Esophagus squamous epithelium (tissue), 5 donors: ENCODE measurements around the gene RNASEH2C. TPM values are rescaled to one million over a fixed set of nuclear protein-coding genes. Genes with fewer than 3 reads are reported as not detected.

Source experiments
- DNase-seq: peaks from one replicate; lab custom pipeline; 2025; lab: John Stamatoyannopoulos, UW
- H3K27ac ChIP-seq, 4 donors: fragments of 200-600 bp; sonication (generic); one replicate each; pipeline ENCODE4 v1.5.1; 2016 to 2019; ENCODE audit warnings: mild to moderate bottlenecking in 1 of 4
- H3K27me3 ChIP-seq, 4 donors: fragments of 200-600 bp; sonication (generic); 1 replicate in 3 of 4; 2 replicates in 1 of 4; pipeline versions ENCODE4 v1.5.1 to v1.6.0; 2017 to 2021; ENCODE audit warnings: antibody characterized with exemption in 1 of 4
- H3K36me3 ChIP-seq, 3 donors: fragments of 200-600 bp; sonication (generic); one replicate each; pipeline ENCODE4 v1.5.1; 2016 to 2019
- H3K4me1 ChIP-seq, 3 donors: fragments of 200-600 bp; sonication (generic); one replicate each; pipeline ENCODE4 v1.5.1; 2017 to 2019
- H3K4me3 ChIP-seq, 4 donors: fragments of 200-600 bp; sonication (generic); 1 replicate in 3 of 4; 2 replicates in 1 of 4; pipeline ENCODE4 v1.5.1; 2016 to 2019; ENCODE audit warnings: mild to moderate bottlenecking in 2 of 4, moderate library complexity in 1 of 4
- H3K9me3 ChIP-seq, 3 donors: fragments of 200-600 bp; sonication (generic); one replicate each; pipeline ENCODE4 v1.5.1; 2016 to 2019
- POLR2A ChIP-seq, 4 donors: fragments of 450-650 bp; IDR thresholded peaks; one replicate each; pipeline ENCODE4 v1.6.1; 2017; ENCODE audit warnings: antibody characterized with exemption in 4 of 4, mild to moderate bottlenecking in 4 of 4, moderate library complexity in 3 of 4
- WGBS, 2 donors: methylation state at CpG; one replicate each; pipeline ENCODE4 v1.1.5; 2018; 5-methylcytosine and 5-hydroxymethylcytosine counted together
- intact Hi-C: fragments of 100-400 bp; cut with DNase I; formaldehyde crosslinking; loops from one replicate; pipeline ENCODE4 v1.15.0; 2022
- total RNA-seq, 4 donors: library from RNA; depleted of rRNA; stranded (reverse); fragments of >200 nt; gene quantifications; one replicate each; pipeline ENCODE4 v1.1.0, GENCODE V29; 2016
- TF ChIP-seq, protein P1 (sequence below), 6 experiments: fragments of 450-650 bp in 4 of 6; fragments of 200-600 bp in 2 of 6; sonication (generic) in 2 of 6; IDR thresholded peaks; one replicate each; pipeline ENCODE4 v1.5.1; 2016 to 2019; ENCODE audit warnings: antibody characterized with exemption in 6 of 6, mild to moderate bottlenecking in 4 of 6, moderate library complexity in 4 of 6
- donor health status: DM: yes; HTN: yes; CAD: no.

The RNASEH2C gene
- total RNA-seq, 4 donors from 2014 or later, result 39.9 to 59.5 (median 50.8) TPM

DNA sequence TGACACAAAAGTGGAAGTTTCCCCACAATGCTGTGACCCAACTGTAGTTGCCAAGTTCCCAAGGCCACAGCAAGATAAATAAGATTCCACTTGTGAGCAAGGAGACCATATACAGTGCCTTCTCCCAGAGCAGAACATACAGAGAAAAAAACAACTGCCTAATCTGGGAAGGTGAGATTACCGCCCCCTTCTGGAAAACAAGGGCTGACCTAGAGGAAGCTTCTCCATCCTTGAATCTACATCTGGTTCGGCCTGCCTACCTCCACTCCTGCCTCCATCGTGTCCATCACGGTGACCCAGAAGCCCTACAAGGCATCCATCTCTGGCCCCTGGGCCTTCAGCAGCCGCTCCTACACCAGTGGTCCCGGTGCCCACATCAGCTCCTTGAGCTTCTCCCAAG is 6.1 kb upstream of the RNASEH2C start:
- no peak overlapping the region for H3K27ac ChIP-seq
- H3K27me3 ChIP-seq, result peaks cover 0 to 4% (median 0%) of the 10 kb centered on the region in 4 donors
- no peak overlapping the region for H3K4me3 ChIP-seq
- H3K36me3 ChIP-seq, result no peaks in the 10 kb centered on the region
- no peaks in the 10 kb centered on the region for H3K4me1 ChIP-seq
- H3K9me3 ChIP-seq, result no peaks in the 10 kb centered on the region
- intact Hi-C loops, result no loop called here
- no peak for DNase-seq
- WGBS, 2 donors, result 72 to 79% methylated on average over 5 to 6 of the region's 6 CpGs
- TF ChIP-seq, protein P1, sequence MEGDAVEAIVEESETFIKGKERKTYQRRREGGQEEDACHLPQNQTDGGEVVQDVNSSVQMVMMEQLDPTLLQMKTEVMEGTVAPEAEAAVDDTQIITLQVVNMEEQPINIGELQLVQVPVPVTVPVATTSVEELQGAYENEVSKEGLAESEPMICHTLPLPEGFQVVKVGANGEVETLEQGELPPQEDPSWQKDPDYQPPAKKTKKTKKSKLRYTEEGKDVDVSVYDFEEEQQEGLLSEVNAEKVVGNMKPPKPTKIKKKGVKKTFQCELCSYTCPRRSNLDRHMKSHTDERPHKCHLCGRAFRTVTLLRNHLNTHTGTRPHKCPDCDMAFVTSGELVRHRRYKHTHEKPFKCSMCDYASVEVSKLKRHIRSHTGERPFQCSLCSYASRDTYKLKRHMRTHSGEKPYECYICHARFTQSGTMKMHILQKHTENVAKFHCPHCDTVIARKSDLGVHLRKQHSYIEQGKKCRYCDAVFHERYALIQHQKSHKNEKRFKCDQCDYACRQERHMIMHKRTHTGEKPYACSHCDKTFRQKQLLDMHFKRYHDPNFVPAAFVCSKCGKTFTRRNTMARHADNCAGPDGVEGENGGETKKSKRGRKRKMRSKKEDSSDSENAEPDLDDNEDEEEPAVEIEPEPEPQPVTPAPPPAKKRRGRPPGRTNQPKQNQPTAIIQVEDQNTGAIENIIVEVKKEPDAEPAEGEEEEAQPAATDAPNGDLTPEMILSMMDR (IDR thresholded peaks at IDR 0.05), result no peak
- no peak for TF ChIP-seq POLR2A (IDR thresholded peaks at IDR 0.05)

DNA sequence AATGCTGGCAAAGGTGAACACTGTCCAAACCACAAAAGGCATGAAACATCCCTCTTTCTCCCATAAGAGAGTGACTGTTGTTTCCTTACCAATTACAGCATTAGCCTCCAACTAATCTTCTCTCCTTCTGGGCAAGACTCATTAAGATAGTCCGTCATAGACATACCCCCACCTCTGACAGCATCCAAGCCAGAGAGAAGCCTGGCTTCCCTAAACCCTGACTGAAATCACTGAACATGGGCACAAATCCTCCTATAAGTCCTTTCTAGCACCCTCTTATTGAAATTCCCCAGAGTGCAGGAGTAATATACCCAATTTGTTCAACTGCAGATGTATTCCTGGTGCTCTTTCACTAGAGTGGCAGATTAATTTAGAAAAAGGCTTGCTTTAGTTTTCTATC is 1.7 kb upstream of the RNASEH2C start:
- Histone ChIP-seq H3K27me3 (no peaks in the 10 kb centered on the region), H3K27ac (no peak overlapping the region), H3K36me3 (peaks cover 11 to 23% (median 19%) of the 10 kb centered on the region in 3 donors), H3K4me3 (no peak overlapping the region), H3K4me1 (peaks cover 16 to 37% (median 18%) of the 10 kb centered on the region in 3 donors), H3K9me3 (no peaks in the 10 kb centered on the region)
- no peak for DNase-seq
- TF ChIP-seq, protein P1 (IDR thresholded peaks at IDR 0.05), result no peak
- TF ChIP-seq POLR2A (IDR thresholded peaks at IDR 0.05), result no peak
- WGBS, 2 donors, result 80% methylated on average over 1 of the region's 1 CpG; no CpG with 5 or more reads in 1 of the 2 donors
- intact Hi-C loops, result no loop called here

DNA sequence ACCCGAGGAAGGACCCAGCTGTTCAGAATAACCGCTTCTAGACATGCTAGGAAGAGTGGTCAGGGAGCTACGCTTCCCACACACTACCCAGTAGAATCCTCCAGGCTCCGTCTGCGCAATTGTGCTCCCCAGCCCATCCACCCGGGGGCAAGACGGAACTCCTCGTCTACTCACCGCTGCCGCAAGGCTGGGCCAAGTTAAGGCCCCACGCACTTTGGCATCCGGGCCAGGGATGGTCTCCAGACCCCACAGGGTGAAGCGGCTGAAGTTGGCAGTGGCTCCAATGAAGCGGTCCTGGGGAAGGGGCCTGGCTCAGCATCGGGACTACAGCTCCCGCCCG is 757 bp downstream of the RNASEH2C start:
- intact Hi-C loops, result loop anchor here (10.0 kb wide), 1 partner anchor 55 kb away; no protein-coding TSS in a partner anchor
- Histone ChIP-seq H3K4me3 (peak overlapping the region; percentile 62 to 87 (median 80)), H3K27ac (peak overlapping the region; percentile 81 to 91 (median 90)), H3K4me1 (peaks cover 16 to 40% (median 18%) of the 10 kb centered on the region in 3 donors), H3K27me3 (no peaks in the 10 kb centered on the region), H3K36me3 (peaks cover 25 to 48% (median 38%) of the 10 kb centered on the region in 3 donors), H3K9me3 (no peaks in the 10 kb centered on the region)
- WGBS, 2 donors, result 3% methylated on average over 7 of the region's 17 CpGs; no CpG with 5 or more reads in 1 of the 2 donors
- TF ChIP-seq POLR2A (IDR thresholded peaks at IDR 0.05), result no peak
- TF ChIP-seq, protein P1 (IDR thresholded peaks at IDR 0.05), result no peak
- no peak for DNase-seq

DNA sequence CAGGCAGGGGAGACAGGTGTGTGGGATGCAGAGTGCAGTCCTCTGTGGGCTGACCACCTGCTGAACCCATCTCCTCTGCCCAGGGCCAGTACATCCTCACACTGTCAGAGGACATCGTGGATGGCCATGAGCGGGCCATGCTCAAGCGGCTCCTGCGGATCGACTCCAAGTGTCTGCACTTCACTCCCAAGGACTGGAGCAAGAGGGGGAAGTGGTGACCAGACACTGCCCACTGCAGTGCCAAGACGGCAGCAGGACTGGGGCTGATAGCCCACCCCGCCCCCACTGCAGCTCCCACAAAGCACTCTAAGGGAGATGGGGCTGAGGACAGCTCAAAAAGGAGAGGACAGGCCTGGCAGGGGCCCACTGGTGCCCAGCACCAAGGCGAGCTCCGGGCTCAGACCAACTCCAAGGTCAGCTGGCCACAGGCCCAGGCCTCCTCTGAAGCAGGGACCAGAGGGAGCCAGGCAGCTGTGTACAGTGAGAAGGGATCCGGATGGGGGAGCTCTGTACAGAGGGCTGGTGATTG is 1.6 kb downstream of the RNASEH2C start:
- Histone ChIP-seq H3K4me1 (peaks cover 16 to 46% (median 18%) of the 10 kb centered on the region in 3 donors), H3K4me3 (peak overlapping the region in 3 of 4 donors; percentile 76 to 87 (median 84)), H3K27ac (peak overlapping the region in 2 of 4 donors; percentile 90 to 91), H3K27me3 (no peaks in the 10 kb centered on the region), H3K36me3 (peaks cover 31 to 56% (median 42%) of the 10 kb centered on the region in 3 donors), H3K9me3 (no peaks in the 10 kb centered on the region)
- WGBS, 2 donors, result 32 to 71% methylated on average over 1 to 3 of the region's 10 CpGs
- intact Hi-C loops, result loop anchor here (10.0 kb wide), 1 partner anchor 56 kb away; no protein-coding TSS in a partner anchor
- no peak for DNase-seq
- no peak for TF ChIP-seq POLR2A (IDR thresholded peaks at IDR 0.05)
- TF ChIP-seq, protein P1 (IDR thresholded peaks at IDR 0.05), result no peak

DNA sequence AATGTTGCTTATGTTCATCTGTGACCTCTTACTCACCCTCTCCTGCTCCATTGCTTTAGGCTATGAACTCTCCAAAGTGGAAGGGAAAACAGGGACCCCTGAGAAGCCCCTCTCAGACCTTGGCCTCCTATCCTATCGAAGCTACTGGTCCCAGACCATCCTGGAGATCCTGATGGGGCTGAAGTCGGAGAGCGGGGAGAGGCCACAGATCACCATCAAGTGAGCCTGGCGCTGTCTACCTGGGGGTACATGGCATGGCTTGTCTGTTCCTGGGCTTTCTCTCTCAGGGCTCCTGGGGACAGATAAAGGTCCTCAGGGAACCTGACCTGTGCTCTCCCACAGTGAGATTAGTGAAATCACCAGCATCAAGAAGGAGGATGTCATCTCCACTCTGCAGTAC is 2.1 kb downstream of the RNASEH2C start:
- H3K36me3 ChIP-seq, result peaks cover 31 to 61% (median 45%) of the 10 kb centered on the region in 3 donors
- 90% methylated on average over 4 of the region's 4 CpGs; no CpG with 5 or more reads in 1 of the 2 donors for WGBS, 2 donors
- no peak for TF ChIP-seq POLR2A (IDR thresholded peaks at IDR 0.05)
- TF ChIP-seq, protein P1 (IDR thresholded peaks at IDR 0.05), result no peak
- H3K27ac ChIP-seq, result no peak overlapping the region
- H3K4me3 ChIP-seq, result no peak overlapping the region
- no peaks in the 10 kb centered on the region for H3K27me3 ChIP-seq
- intact Hi-C loops, result loop anchor here (10.0 kb wide), 1 partner anchor 56 kb away; no protein-coding TSS in a partner anchor
- DNase-seq, result no peak
- peaks cover 16 to 51% (median 23%) of the 10 kb centered on the region in 3 donors for H3K4me1 ChIP-seq
- H3K9me3 ChIP-seq, result no peaks in the 10 kb centered on the region
